Measurements from ENCODE around the gene PKDCC.

The PKDCC gene

DNA sequence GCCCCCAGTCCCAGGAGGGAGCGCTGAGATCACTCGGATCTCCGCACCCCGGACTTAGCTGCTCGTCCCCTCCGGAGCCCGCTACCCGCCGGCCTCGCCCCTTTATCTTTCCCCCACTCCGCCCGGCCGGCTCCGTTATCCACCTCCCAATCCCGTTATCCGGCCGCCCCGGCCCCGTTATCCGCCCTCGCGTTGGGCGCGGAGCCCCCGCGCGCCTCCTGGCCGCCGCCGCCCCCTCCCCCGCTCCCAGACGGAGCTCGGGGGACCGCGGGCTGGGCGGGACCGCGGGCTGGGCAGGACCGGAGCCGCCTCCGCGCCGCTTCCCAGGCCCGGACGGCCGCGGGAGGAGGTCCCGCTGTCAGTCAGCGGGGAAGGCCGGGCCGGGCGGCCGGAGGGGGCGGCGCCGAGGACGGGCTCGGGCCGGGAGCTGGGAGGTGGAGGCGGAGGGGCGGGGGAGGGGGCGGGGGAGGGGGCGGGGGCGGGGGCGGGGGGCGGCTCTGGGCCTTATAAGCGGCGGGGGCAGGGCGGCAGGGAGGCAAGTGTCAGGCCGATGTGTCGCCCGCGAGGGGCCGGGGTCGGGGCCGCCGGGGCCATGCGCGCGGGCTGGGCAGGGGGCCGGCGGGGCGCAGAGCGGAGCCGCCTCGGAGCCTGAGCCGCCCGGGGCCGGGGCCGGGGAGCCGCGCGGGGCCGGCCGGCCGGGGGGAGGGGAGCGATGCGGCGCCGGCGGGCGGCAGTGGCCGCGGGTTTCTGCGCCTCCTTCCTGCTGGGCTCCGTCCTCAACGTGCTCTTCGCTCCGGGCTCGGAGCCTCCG, at the start of gene PKDCC:
TSS of gene PKDCC (plus strand) at position 534 of the 811 bp plus-strand sequence. CDS start at position 713, 179 bp downstream.
- DNase-seq (ENCODE audit: low read depth): no peak

DNA sequence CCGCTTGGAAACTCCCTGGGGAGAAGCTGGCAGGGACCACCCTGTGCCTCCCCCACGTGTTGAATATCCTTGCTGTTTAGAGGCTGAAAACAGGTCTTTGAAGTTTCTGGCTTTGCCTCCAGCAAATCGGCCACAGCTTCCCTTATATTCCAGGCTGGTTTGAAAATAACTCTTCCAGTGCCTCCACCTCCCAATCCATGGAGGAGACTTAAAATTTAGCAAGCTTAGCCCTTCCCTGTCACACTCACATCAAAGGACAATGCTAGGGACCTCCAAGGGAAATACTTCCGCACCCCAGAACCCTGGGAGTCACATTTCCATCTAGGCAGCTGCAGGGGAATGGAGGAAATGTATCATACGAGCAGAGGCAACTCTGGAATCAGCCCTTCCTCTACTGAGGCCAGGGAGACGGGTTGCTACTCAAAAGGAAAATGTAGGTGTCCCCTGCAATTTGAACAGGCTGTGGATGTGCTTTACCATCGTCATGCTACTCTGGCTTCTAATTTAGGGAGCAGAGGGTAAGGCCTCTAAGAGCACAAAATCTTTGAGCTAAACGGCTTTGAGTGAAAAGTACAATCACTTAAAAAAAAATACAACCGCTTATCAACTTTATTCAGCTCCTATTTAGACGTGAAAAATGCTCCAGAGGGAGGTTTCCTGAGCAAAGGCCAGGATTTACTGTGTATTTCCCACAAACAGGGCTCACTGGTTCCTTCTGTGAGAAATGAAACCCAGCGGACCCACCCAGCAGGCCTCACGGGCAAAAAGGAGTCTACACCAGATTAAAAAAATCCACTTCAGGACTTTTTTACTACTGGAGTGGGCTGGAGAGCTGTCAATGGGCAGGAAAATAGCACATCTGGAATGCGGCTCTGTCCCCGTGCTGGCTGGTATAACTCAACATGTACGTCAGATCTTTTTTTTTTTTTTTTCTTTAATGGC, 49.4 kb upstream of the PKDCC start:
- no peak for DNase-seq (ENCODE audit: low read depth)

- DNase-seq (ENCODE audit: low read depth): no peak
Observed at GRCh38 chr2:41999128-41999480, 48.7 kb upstream of the PKDCC start.

- no peak for DNase-seq (ENCODE audit: low read depth)
Observed at GRCh38 chr2:41999592-42000281, 48.1 kb upstream of the PKDCC start.

- DNase-seq (ENCODE audit: low read depth): no peak
Observed at GRCh38 chr2:42001711-42002201, 46.1 kb upstream of the PKDCC start.

GRCh38 chr2:42007551-42007950, 40.3 kb upstream of the PKDCC start:
- DNase-seq (ENCODE audit: low read depth): no peak

DNA sequence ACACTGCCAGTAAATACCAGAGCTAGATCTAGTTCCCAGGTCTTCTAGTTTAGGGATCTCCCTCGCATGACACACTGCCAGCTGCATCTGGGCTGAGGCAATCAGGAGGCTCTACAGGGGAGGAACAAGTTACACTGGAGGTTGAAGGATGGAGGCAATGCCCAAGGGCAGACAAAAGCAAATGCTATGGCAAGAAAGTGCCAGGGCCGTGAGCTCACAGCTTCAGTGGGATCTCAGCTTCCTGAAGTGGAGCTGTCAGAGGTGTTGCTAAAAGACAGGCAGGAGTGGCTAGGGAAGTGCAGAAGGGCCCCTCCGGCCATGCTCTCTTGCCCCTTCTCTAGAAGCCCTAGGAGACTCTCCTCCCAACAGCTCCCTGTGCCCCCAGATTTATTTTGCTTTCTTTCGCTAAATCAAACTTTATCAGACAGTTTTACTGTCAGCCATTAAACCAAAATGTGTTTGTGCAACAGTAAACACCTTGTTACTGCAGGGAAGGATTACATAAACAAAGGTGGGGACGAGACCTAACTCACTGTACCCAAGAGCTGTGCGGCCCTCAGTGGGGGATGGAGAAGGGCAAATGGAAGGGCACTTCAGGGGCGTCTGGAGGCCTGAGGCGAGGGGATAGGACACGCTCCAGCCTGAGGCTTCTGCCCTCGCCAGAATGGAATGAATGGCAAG, 39.4 kb upstream of the PKDCC start:
- DNase-seq (ENCODE audit: low read depth): no peak

GRCh38 chr2:42009657-42010580, 37.9 kb upstream of the PKDCC start:
- DNase-seq (ENCODE audit: low read depth): no peak

DNA sequence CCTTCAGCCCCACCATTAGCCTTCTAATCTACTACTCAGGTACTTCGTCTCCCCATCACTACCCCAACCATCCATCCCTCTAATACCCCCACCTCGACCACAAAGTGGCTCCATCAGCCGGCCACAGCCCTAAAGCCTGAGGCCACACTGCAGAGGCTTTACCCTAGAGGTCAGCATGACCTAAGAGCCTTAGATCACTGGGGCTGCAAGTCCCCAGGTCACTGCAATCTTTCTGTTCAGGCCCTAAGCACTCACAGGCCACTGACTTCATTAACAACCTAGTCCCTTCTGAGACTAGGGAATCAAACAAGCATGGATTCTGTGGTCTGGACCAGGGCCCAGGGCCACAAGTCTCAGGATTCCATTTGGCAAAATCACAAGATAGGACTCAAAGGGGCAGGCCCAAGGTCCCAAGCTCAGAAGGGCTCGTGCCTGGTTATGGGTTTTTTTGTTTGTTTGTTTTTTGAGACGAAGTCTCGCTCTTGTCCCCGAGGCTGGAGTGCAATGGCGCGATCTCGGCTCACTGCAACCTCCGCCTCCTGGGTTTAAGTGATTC, 37.0 kb upstream of the PKDCC start:
- DNase-seq (ENCODE audit: low read depth): no peak

- no peak for DNase-seq (ENCODE audit: low read depth)
Observed at GRCh38 chr2:42012137-42012536, 35.7 kb upstream of the PKDCC start.

DNA sequence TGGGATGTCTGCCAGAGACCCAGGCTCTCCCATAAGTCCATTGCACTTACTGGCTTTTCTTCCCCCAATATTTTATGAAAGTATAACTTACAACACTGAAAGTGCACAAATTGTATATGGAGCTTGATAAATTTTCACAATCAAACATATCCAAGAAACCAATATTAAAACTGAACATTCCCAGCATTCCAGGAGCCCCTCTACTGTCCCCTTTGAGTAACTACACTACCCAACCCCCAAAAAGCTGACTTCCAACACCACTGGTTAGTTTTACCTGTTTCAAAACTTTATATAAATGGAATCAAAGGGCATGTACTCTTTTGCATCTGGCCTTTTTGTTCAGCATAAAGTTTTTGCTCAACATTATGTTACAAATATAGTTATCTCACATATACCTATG, 35.2 kb upstream of the PKDCC start:
- no peak for DNase-seq (ENCODE audit: low read depth)

GRCh38 chr2:42013409-42013808, 34.4 kb upstream of the PKDCC start:
- no peak for DNase-seq (ENCODE audit: low read depth)

DNA sequence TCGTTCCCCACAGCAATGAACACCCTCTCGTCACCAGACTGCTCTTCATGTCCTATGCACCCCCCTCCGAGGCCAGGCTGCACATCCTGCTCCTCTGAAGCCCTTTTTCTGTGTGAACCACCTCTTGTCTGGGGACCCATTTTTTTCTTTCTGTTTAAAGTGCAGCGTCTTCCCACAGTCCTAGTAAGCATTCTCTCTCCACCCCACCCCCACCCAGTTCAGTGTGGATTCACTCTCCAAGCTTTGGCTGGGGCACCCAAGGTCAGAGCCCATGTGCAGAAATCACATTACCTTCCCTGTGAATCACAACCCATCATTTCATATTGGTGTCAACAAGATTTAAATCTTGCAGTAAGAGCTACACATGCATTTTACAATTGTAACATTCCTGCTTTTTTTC, 26.4 kb upstream of the PKDCC start:
- DNase-seq (ENCODE audit: low read depth): no peak

DNA sequence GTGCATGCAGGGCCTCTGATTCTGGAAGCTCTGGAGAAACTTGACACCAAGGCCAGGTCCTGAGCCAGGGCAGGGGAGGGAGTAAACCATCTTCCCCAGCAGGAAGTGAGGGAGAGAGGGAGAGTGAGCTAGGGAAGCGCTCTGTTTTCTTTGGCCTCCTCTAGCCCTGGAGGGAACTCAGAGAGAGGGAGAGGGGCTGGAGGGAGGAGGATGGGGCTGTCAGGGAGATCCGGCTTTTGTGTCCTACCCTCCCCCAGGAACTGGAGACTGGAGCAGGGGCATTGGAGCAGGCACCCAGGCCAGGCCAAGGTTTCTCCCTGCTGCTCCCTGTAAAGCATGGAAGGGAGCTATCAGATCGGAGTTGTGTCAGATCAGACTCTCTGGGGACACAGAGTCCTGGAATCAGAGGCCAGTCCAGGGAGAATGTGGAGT, 22.7 kb upstream of the PKDCC start:
- no peak for DNase-seq (ENCODE audit: low read depth)

DNA sequence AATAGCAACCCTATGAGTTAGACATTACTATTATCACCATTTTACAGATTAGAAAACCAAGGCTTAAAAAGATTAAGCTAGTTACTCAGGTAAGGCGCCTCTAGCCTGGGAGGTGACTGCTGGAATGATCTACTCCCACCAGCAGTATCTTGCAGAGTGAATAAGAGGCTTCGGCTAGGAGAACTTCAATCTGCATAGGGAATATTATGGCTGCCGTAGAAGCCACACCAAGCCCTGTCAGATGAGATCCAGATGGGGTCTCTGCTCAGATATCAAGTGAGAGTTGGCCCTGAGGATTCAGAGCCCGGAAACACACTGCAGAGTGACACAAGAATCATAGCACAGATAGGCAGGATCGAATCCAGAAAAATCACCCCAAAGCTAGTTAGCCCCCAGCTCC, 21.5 kb upstream of the PKDCC start:
- DNase-seq (ENCODE audit: low read depth): no peak

GRCh38 chr2:42028571-42029148, 19.2 kb upstream of the PKDCC start:
- DNase-seq (ENCODE audit: low read depth): no peak

DNA sequence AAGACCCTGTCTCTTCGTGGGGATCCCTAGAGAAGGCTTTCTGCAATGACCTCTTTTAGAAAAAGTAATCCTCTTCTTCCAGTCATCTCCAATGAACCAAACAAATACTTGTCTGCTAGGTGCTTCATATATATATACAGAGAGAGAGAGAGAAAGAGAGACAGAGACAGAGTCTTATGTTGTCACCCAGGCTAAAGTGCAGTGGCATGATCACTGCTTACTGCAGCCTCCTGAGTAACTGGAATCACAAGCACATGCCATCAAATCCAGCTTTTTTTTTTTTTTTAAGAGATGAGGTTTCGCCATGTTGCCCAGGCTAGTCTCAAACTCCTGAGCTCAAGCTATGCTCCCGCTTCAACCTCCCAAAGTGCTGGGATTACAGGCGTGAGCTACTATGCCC, 18.6 kb upstream of the PKDCC start:
- DNase-seq (ENCODE audit: low read depth): no peak

DNA sequence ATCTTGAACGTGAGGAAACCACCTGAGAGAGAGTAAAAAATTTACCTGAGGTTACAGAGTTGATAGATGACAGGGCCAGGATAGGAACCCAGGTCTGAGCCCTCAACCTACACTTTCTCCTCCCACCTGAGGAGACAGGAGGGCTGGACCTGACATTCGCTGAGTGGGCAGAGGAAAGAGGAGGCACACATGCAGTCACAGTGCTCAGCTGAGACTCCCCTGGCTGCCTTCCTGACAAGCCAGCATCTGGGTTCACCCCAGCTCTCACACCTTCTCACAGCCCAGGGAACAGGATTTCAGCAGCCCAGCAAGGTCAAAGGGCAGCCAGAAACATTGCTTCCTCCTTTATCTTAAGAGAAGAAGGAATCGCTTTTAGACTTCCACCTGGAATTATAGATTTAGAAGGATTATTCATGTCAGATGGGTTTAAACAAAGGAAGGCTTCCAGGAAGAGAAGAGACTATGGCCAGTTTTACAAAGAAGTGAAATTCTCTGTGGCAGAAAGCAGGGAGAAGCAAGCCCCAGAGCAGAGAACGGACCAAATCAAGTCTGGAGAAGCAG, 18.1 kb upstream of the PKDCC start:
- no peak for DNase-seq (ENCODE audit: low read depth)

- no peak for DNase-seq (ENCODE audit: low read depth)
Observed at GRCh38 chr2:42030200-42030759, 17.5 kb upstream of the PKDCC start.

Data from activated T-helper 1 cell treated with Interleukin-2 at 50 U/mL for 16 hours (primary cell).